H1 (cell line): ENCODE data around the gene TNS1. TPM values are rescaled to one million over a fixed set of nuclear protein-coding genes. Genes with fewer than 3 reads are reported as not detected.

Source experiments
- CTCF ChIA-PET: fragments of 300-600 bp; sonication (Branson Sonifier 250); formaldehyde crosslinking; loops from one replicate; lab custom pipeline; 2021; ENCODE audit not compliant: partially characterized antibody; lab: Charles Lee
- POLR2A ChIA-PET: fragments of 300-600 bp; sonication (Branson Sonifier 250); formaldehyde crosslinking; loops from one replicate; lab custom pipeline; 2021; ENCODE audit warnings: inconsistent platforms; ENCODE audit not compliant: partially characterized antibody; lab: Charles Lee
- DNase-seq, 2 experiments: peaks; one replicate each; pipeline versions ENCODE4 v3.0.0 to v3.0.0-alpha.2; 2010 to 2022; ENCODE audit warnings: low spot score in 2 of 2, low read depth in 1 of 2, mixed read lengths in 1 of 2
- FAIRE-seq: peaks from 2 replicates; lab custom pipeline; 2011; peaks lifted over from hg19 to GRCh38; lab: Jason Lieb, UNC
- H2AFZ ChIP-seq: 2 replicates; pipeline ENCODE4 v1.8.1; 2012; ENCODE audit warnings: low read length, inconsistent platforms
- H2AK5ac ChIP-seq: 2 replicates; pipeline ENCODE4 v1.6.1; 2013; ENCODE audit warnings: low read depth, low read length
- H2BK120ac ChIP-seq: replicated peaks from 2 replicates; pipeline ENCODE3; 2013; ENCODE audit warnings: low read depth, low read length, inconsistent platforms
- H2BK12ac ChIP-seq: 2 replicates; pipeline ENCODE4 v1.6.1; 2013; ENCODE audit warnings: low read depth, low read length
- H2BK15ac ChIP-seq: 2 replicates; pipeline ENCODE4 v1.6.1; 2013; ENCODE audit warnings: low read length
- H2BK20ac ChIP-seq: 2 replicates; pipeline ENCODE4 v1.6.1; 2013; ENCODE audit warnings: low read length
- H2BK5ac ChIP-seq: 2 replicates; pipeline ENCODE4 v1.6.1; 2013; ENCODE audit warnings: low read depth, low read length
- H3K14ac ChIP-seq: 2 replicates; pipeline ENCODE4 v1.6.1; 2013; ENCODE audit warnings: inconsistent platforms; ENCODE audit not compliant: insufficient read length
- H3K18ac ChIP-seq: 2 replicates; pipeline ENCODE4 v1.6.1; 2013; ENCODE audit warnings: low read length; ENCODE audit errors: extremely low read depth
- H3K23ac ChIP-seq: 2 replicates; pipeline ENCODE4 v1.6.1; 2013; ENCODE audit warnings: inconsistent platforms; ENCODE audit not compliant: insufficient read length
- H3K23me2 ChIP-seq: 2 replicates; pipeline ENCODE4 v1.6.1; 2013; ENCODE audit warnings: low read depth, low read length
- H3K27ac ChIP-seq: 2 replicates; pipeline ENCODE4 v1.6.1; 2011; ENCODE audit warnings: low read depth, low read length, inconsistent platforms
- H3K27me3 ChIP-seq, 4 experiments: replicated peaks in 1 of 4; 1 replicate in 1 of 4; 2 replicates in 3 of 4; pipeline versions ENCODE4 v1.6.1 to v1.8.1; 2011 to 2013; ENCODE audit warnings: low read length in 3 of 4, mild to moderate bottlenecking in 3 of 4, inconsistent platforms in 2 of 4, mixed read lengths in 2 of 4, moderate library complexity in 1 of 4; ENCODE audit not compliant: control insufficient read depth in 3 of 4, insufficient read depth in 3 of 4; ENCODE audit errors: extremely low read depth in 1 of 4
- H3K36me3 ChIP-seq, 4 experiments: 2 replicates each; pipeline versions ENCODE4 v1.6.1 to v1.8.1; 2011 to 2013; ENCODE audit warnings: mild to moderate bottlenecking in 4 of 4, low read length in 3 of 4, moderate library complexity in 2 of 4, control low read depth in 1 of 4, inconsistent platforms in 1 of 4; ENCODE audit not compliant: insufficient read depth in 4 of 4, control insufficient read depth in 2 of 4
- H3K4ac ChIP-seq: replicated peaks from 2 replicates; pipeline ENCODE3; 2013; ENCODE audit warnings: low read length, low read depth, mixed read lengths, inconsistent platforms; ENCODE audit not compliant: insufficient read length
- H3K4me1 ChIP-seq, 4 experiments: replicated peaks in 1 of 4; 1 replicate in 1 of 4; 2 replicates in 3 of 4; pipeline versions ENCODE4 v1.6.1 to v1.8.1; 2011 to 2013; ENCODE audit warnings: low read length in 3 of 4, inconsistent platforms in 2 of 4, mixed read lengths in 1 of 4; ENCODE audit not compliant: insufficient read depth in 4 of 4, control insufficient read depth in 3 of 4
- H3K4me2 ChIP-seq, 2 experiments: 2 replicates each; pipeline versions ENCODE4 v1.6.1 to v1.8.1; 2011 to 2013; ENCODE audit warnings: low read depth in 2 of 2, low read length in 2 of 2, control low read depth in 1 of 2, inconsistent platforms in 1 of 2, mild to moderate bottlenecking in 1 of 2; ENCODE audit not compliant: insufficient read depth in 1 of 2
- H3K4me3 ChIP-seq, 4 experiments: fragments of 200-600, 300-600 bp in 1 of 4; sonication (generic), shearing (Covaris generic), sonication (Bioruptor Twin) in 1 of 4; 2 replicates each; pipeline versions ENCODE4 v1.5.1 to v1.8.1; 2011 to 2016; ENCODE audit warnings: low read length in 4 of 4, low read depth in 3 of 4, control low read depth in 2 of 4, inconsistent platforms in 2 of 4, mild to moderate bottlenecking in 2 of 4, mixed read lengths in 1 of 4, moderate library complexity in 1 of 4; ENCODE audit not compliant: insufficient read depth in 2 of 4; ENCODE audit errors: extremely low read depth in 1 of 4
- H3K56ac ChIP-seq: replicated peaks from 2 replicates; pipeline ENCODE3; 2013; ENCODE audit warnings: low read depth, mild to moderate bottlenecking, mixed read lengths, low read length, inconsistent platforms; ENCODE audit not compliant: insufficient read length
- H3K79me1 ChIP-seq: 2 replicates; pipeline ENCODE4 v1.6.1; 2013; ENCODE audit warnings: low read depth, low read length, control low read depth
- H3K79me2 ChIP-seq, 2 experiments: 2 replicates each; pipeline versions ENCODE4 v1.6.1 to v1.8.1; 2012 to 2013; ENCODE audit warnings: low read length in 2 of 2, mild to moderate bottlenecking in 2 of 2, inconsistent platforms in 1 of 2; ENCODE audit not compliant: insufficient read depth in 2 of 2, control insufficient read depth in 1 of 2
- H3K9ac ChIP-seq, 4 experiments: replicated peaks in 1 of 4; 1 replicate in 1 of 4; 2 replicates in 3 of 4; pipeline versions ENCODE4 v1.6.1 to v1.8.1; 2011 to 2013; ENCODE audit warnings: low read depth in 3 of 4, low read length in 3 of 4, control low read depth in 2 of 4, mild to moderate bottlenecking in 2 of 4, moderate library complexity in 2 of 4, inconsistent platforms in 1 of 4; ENCODE audit errors: extremely low read depth in 1 of 4
- H3K9me3 ChIP-seq, 2 experiments: 2 replicates each; pipeline versions ENCODE4 v1.6.1 to v1.8.1; 2012 to 2013; ENCODE audit warnings: mild to moderate bottlenecking in 2 of 2, moderate library complexity in 2 of 2, control low read depth in 1 of 2, inconsistent platforms in 1 of 2, low read depth in 1 of 2, low read length in 1 of 2, mixed read lengths in 1 of 2; ENCODE audit not compliant: insufficient read depth in 2 of 2
- H4K20me1 ChIP-seq, 2 experiments: replicated peaks in 1 of 2; 2 replicates each; pipeline versions ENCODE3 to v1.8.1; 2011 to 2013; ENCODE audit warnings: inconsistent platforms in 2 of 2, low read length in 2 of 2, mild to moderate bottlenecking in 1 of 2; ENCODE audit not compliant: insufficient read depth in 2 of 2, control insufficient read depth in 1 of 2
- H4K5ac ChIP-seq: 2 replicates; pipeline ENCODE4 v1.6.1; 2013; ENCODE audit warnings: low read length, low read depth, mixed read lengths, inconsistent platforms; ENCODE audit not compliant: insufficient read length
- H4K8ac ChIP-seq: 2 replicates; pipeline ENCODE4 v1.8.0; 2013; ENCODE audit warnings: mild to moderate bottlenecking, moderate library complexity, low read length, inconsistent platforms; ENCODE audit not compliant: insufficient read depth; ENCODE audit errors: extremely low read depth
- H4K91ac ChIP-seq: replicated peaks from 2 replicates; pipeline ENCODE3; 2013; ENCODE audit warnings: low read length, mixed read lengths, inconsistent platforms; ENCODE audit not compliant: insufficient read length
- ASH2L ChIP-seq: fragments of 200-600, 300-600 bp; sonication (generic); IDR thresholded peaks from one replicate; pipeline ENCODE4 v1.7.1; 2017; ENCODE audit warnings: low read length
- E2F6 ChIP-seq: IDR thresholded peaks from 2 replicates; pipeline ENCODE4 v1.6.1; 2012; ENCODE audit warnings: inconsistent platforms
- EP300 ChIP-seq, 2 experiments: IDR thresholded peaks; 1 replicate in 1 of 2; 2 replicates in 1 of 2; pipeline ENCODE4 v1.6.1; 2011 to 2012; ENCODE audit warnings: low read depth in 2 of 2, low read length in 2 of 2, mild to moderate bottlenecking in 2 of 2, borderline replicate concordance in 1 of 2, inconsistent platforms in 1 of 2, moderate library complexity in 1 of 2
- NANOG ChIP-seq: IDR thresholded peaks from 2 replicates; pipeline ENCODE4 v1.6.1; 2011; ENCODE audit warnings: low read length, low read depth, mild to moderate bottlenecking, inconsistent platforms; ENCODE audit not compliant: insufficient read depth, poor library complexity, severe bottlenecking
- WGBS, 2 experiments: shearing (Covaris generic) in 1 of 2; methylation state at CpG; one replicate each; pipeline versions ENCODE4 v1.1.6 to v1.1.7; 2013 to 2015; ENCODE audit warnings: low lambda C conversion rate in 2 of 2, mixed read lengths in 2 of 2, inconsistent platforms in 1 of 2, low coverage in 1 of 2, missing lambda C conversion rate in 1 of 2; ENCODE audit not compliant: insufficient replicate concordance in 2 of 2, insufficient coverage in 1 of 2, insufficient read length in 1 of 2; ENCODE audit errors: extremely low coverage in 1 of 2, missing lambda C conversion rate in 1 of 2; 5-methylcytosine and 5-hydroxymethylcytosine counted together
- polyA plus RNA-seq, 7 experiments: library from polyadenylated mRNA; depleted of rRNA in 3 of 7; stranded (reverse) in 5 of 7; unstranded in 2 of 7; fragments of >200 nt in 5 of 7; fragments of 200-250 nt in 2 of 7; gene quantifications; 1 replicate in 5 of 7; 2 replicates in 1 of 7; 4 replicates in 1 of 7; pipeline versions ENCODE4 v1.2.1 to v1.2.3, GENCODE V29; 2011 to 2013; ENCODE audit warnings: missing spikeins in 2 of 7, mixed read lengths in 2 of 7
- total RNA-seq: library from RNA; stranded (reverse); fragmentation: NEBNext Ultra II Directional; extraction: Animal tissue kit (Norgen Biotek cat#: 25700); gene quantifications from 2 replicates; pipeline ENCODE4 v1.2.1, GENCODE V29; 2021

Gene TNS1
- total and polyA plus RNA-seq, 2 of the 8 experiments (the other 6 are each of a cell fraction or from before 2014, with no cell fraction given) = 1.5 to 5.1 TPM

DNA sequence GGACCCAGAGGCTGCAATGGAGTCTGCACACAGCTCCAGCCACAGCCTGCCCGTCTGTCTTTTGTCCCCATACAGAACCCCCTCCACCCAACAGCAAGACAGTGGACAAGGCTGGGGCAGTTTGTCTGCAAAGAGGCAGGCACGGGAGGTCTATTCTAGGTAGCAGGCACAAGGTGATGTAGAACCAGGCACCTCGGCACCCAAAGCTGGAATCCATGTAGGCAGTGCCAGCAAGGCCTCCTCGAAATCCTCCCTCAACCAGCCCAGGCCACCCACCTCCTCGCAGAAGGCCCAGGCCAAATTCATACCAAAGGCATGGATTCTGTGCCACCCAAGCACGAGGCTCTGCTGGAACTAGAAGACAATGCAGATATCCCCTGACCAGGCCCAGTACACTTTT lies 179.2 kb downstream of the TNS1 start:
- Histone ChIP-seq H2BK12ac (no peak overlapping the region), H3K79me2 (no peaks in the 10 kb centered on the region), H3K27ac (no peak overlapping the region), H3K79me1 (no peaks in the 10 kb centered on the region), H3K14ac (no peak overlapping the region), H4K5ac (no peak overlapping the region), H3K9ac (no peak overlapping the region), H2BK20ac (no peak overlapping the region), H4K20me1 (no peaks in the 10 kb centered on the region), H2AFZ (no peak overlapping the region), H3K4ac (no peak overlapping the region), H3K4me3 (no peak overlapping the region), H3K4me1 (peaks cover 0 to 3% (median under 1%) of the 10 kb centered on the region in 4 experiments; a peak in 1 of 7 replicates), H3K23me2 (no peaks in the 10 kb centered on the region), H2BK15ac (no peak overlapping the region), H2AK5ac (no peak overlapping the region), H2BK120ac (no peak overlapping the region), H3K4me2 (no peak overlapping the region), H3K18ac (no peak overlapping the region), H3K23ac (no peak overlapping the region), H2BK5ac (no peak overlapping the region), H3K56ac (no peak overlapping the region), H3K27me3 (no peaks in the 10 kb centered on the region), H4K8ac (no peak overlapping the region), H4K91ac (no peak overlapping the region), H3K36me3 (no peaks in the 10 kb centered on the region), H3K9me3 (no peaks in the 10 kb centered on the region)
- 86% methylated on average over 6 of the region's 6 CpGs; no CpG with 5 or more reads in 1 of the 2 experiments for WGBS, 2 experiments
- ChIA-PET POLR2A (no interaction called here), CTCF (interaction anchor here (0.9 to 14.9 kb wide), 10 partner anchors 12 to 213 kb away, joined by 3 to 155 read pairs (median 4); no protein-coding TSS in a partner anchor)
- DNase-seq = no peak
- no peak for FAIRE-seq
- TF ChIP-seq NANOG = no peak
- TF ChIP-seq ASH2L = no peak
- no peak for TF ChIP-seq E2F6
- TF ChIP-seq EP300 (IDR thresholded peaks at IDR 0.05; ENCODE audit: borderline replicate concordance in 1 of 2, low read depth in 2 of 2, low read length in 2 of 2) = no peak
